ENCODE data around the gene SLC34A3. TPM values are rescaled to one million over a fixed set of nuclear protein-coding genes. Genes with fewer than 3 reads are reported as not detected.

The SLC34A3 gene
- total RNA-seq, 1 donor from 2014 or later: not detected

- Mint-ChIP-seq H3K4me3 (ENCODE audit: unreplicated experiment) (peak overlapping the region; percentile 82), H3K27me3 (ENCODE audit: unreplicated experiment) (peaks cover 11% of the 10 kb centered on the region), H3K27ac (ENCODE audit: unreplicated experiment) (no peak overlapping the region), H3K4me1 (ENCODE audit: unreplicated experiment) (no peaks in the 10 kb centered on the region), H3K36me3 (ENCODE audit: low read depth, unreplicated experiment) (no peaks in the 10 kb centered on the region), H3K9me3 (ENCODE audit: unreplicated experiment) (no peaks in the 10 kb centered on the region)
- peak; percentile 94 for DNase-seq (ENCODE audit: low spot score)
- no peak for TF ChIP-seq CTCF (IDR thresholded peaks at IDR 0.05; ENCODE audit: unreplicated experiment)
Observed at GRCh38 chr9:137223078-137223970, 7.4 kb upstream of the SLC34A3 start.

- Mint-ChIP-seq H3K9me3 (ENCODE audit: unreplicated experiment) (no peaks in the 10 kb centered on the region), H3K36me3 (ENCODE audit: low read depth, unreplicated experiment) (no peaks in the 10 kb centered on the region), H3K27me3 (ENCODE audit: unreplicated experiment) (peaks cover 11% of the 10 kb centered on the region), H3K27ac (ENCODE audit: unreplicated experiment) (no peak within 1 kb of the TSS), H3K4me1 (ENCODE audit: unreplicated experiment) (no peaks in the 10 kb centered on the region), H3K4me3 (ENCODE audit: unreplicated experiment) (peak within 1 kb of the TSS; percentile 71)
- TF ChIP-seq CTCF (IDR thresholded peaks at IDR 0.05; ENCODE audit: unreplicated experiment): no peak
- no peak for DNase-seq (ENCODE audit: low spot score)
Observed at GRCh38 chr9:137224830-137225694, 5.6 kb upstream of the SLC34A3 start, which contains the start of gene CYSRT1. Gene CYSRT1 (plus strand): TSS chr9:137225174. CDS start chr9:137225622, 448 bp downstream.

- Mint-ChIP-seq H3K27ac (ENCODE audit: unreplicated experiment) (no peak overlapping the region), H3K4me1 (ENCODE audit: unreplicated experiment) (no peaks in the 10 kb centered on the region), H3K36me3 (ENCODE audit: low read depth, unreplicated experiment) (no peaks in the 10 kb centered on the region), H3K27me3 (ENCODE audit: unreplicated experiment) (peaks cover 9% of the 10 kb centered on the region), H3K9me3 (ENCODE audit: unreplicated experiment) (no peaks in the 10 kb centered on the region), H3K4me3 (ENCODE audit: unreplicated experiment) (no peak overlapping the region)
- TF ChIP-seq CTCF (IDR thresholded peaks at IDR 0.05; ENCODE audit: unreplicated experiment): no peak
- DNase-seq (ENCODE audit: low spot score): no peak
Observed at GRCh38 chr9:137225699-137226331, 4.9 kb upstream of the SLC34A3 start.

DNA sequence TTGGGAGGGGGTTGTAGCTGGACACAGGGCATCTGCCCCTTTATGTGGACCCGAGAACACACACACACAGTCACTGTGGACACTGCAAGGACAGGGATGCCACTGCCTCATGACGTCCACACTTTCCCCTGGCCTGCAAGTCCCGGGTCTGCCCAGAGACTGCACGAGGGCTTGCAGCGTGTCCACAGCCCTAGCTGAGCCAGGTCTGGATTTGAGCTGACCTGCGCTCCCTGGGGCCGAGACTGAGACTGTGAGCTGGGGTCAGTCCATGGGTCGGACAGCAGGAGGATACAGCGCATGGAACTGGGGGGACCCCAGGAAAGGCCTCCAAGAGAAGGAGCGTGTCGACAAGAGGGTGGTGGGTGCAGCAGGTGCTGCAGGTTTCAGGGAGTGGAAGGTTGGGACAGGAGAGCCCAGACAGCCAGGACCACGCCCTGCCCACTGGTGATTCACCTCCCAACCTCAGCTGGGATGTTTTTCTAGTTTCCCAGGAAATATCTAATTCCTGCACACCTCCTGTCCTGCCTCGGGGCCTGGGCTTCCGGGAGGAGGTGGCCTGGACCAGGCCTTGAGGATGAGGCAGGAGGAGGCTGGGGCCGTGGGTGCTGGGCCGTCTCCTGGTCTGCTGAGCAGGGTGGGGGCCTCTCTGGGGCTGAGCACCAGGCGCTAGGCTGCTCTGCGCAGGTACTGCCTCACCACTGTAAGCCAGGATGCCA, 4.2 kb upstream of the SLC34A3 start:
- Mint-ChIP-seq H3K4me3 (ENCODE audit: unreplicated experiment) (no peak overlapping the region), H3K9me3 (ENCODE audit: unreplicated experiment) (no peaks in the 10 kb centered on the region), H3K27me3 (ENCODE audit: unreplicated experiment) (peaks cover 7% of the 10 kb centered on the region), H3K36me3 (ENCODE audit: low read depth, unreplicated experiment) (no peaks in the 10 kb centered on the region), H3K4me1 (ENCODE audit: unreplicated experiment) (no peaks in the 10 kb centered on the region), H3K27ac (ENCODE audit: unreplicated experiment) (no peak overlapping the region)
- no peak for TF ChIP-seq CTCF (IDR thresholded peaks at IDR 0.05; ENCODE audit: unreplicated experiment)
- DNase-seq (ENCODE audit: low spot score): no peak

Measured in endothelial cell (in vitro differentiated cells).